ENCODE data around the gene BRME1. TPM values are rescaled to one million over a fixed set of nuclear protein-coding genes. Genes with fewer than 3 reads are reported as not detected.
"Not testable (repeated sequence)": the region's sequence is repeated elsewhere in the genome, so short reads cannot be mapped to it uniquely, and the experiment has no call there.

Gene BRME1
- total and polyA plus RNA-seq, 2 donors from 2014 or later, result 1.5 to 1.8 TPM

- H3K27ac ChIP-seq (ENCODE audit: low read depth in 2 of 2, low read length in 2 of 2), result peak overlapping the region in 1 of 2 donors; percentile 11
These were observed 20.1 kb upstream of the BRME1 start for GRCh38 chr19:13926010-13926409.

GRCh38 chr19:13923194-13923987, 17.5 kb upstream of the BRME1 start:
- Histone ChIP-seq H3K36me3 (ENCODE audit: control insufficient read depth in 2 of 3, insufficient read depth in 3 of 3, low read length in 3 of 3) (peaks cover 5 to 21% (median 19%) of the 10 kb centered on the region in 3 donors), H3K4me3 (ENCODE audit: low read length in 3 of 3) (no peak overlapping the region), H3K27me3 (ENCODE audit: control insufficient read depth, insufficient read depth, low read length) (no peaks in the 10 kb centered on the region), H3K4me1 (ENCODE audit: control insufficient read depth in 2 of 3, insufficient read depth in 2 of 3, low read depth in 1 of 3, low read length in 3 of 3) (no peaks in the 10 kb centered on the region), H3K9ac (ENCODE audit: low read length in 3 of 3) (no peak overlapping the region), H3K27ac (ENCODE audit: low read depth in 2 of 2, low read length in 2 of 2) (no peak overlapping the region), H3K9me3 (ENCODE audit: control insufficient read depth in 2 of 3, insufficient read depth in 1 of 3, low read length in 3 of 3) (no peaks in the 10 kb centered on the region)
- DNase-seq (peak in 1 of 5 donors; percentile 74), FAIRE-seq (no peak)
- TF ChIP-seq CTCF (IDR thresholded peaks at IDR 0.05; ENCODE audit: borderline replicate concordance, extremely low read depth, insufficient read depth), result no peak
- intact Hi-C loops (cut with DNase I), result no loop called here

More at GRCh38 chr19:13926010-13926409, 20.1 kb upstream of the BRME1 start:
- H3K4me1 ChIP-seq (ENCODE audit: control insufficient read depth in 2 of 3, insufficient read depth in 2 of 3, low read depth in 1 of 3, low read length in 3 of 3), result no peaks in the 10 kb centered on the region
- H3K27me3 ChIP-seq (ENCODE audit: control insufficient read depth, insufficient read depth, low read length), result no peaks in the 10 kb centered on the region
- no peak for FAIRE-seq
- TF ChIP-seq CTCF (IDR thresholded peaks at IDR 0.05; ENCODE audit: borderline replicate concordance, extremely low read depth, insufficient read depth), result no peak
- H3K36me3 ChIP-seq (ENCODE audit: control insufficient read depth in 2 of 3, insufficient read depth in 3 of 3, low read length in 3 of 3), result peaks cover 5 to 17% (median 16%) of the 10 kb centered on the region in 3 donors
- H3K9me3 ChIP-seq (ENCODE audit: control insufficient read depth in 2 of 3, insufficient read depth in 1 of 3, low read length in 3 of 3), result no peaks in the 10 kb centered on the region
- intact Hi-C loops (cut with DNase I), result no loop called here
- H3K9ac ChIP-seq (ENCODE audit: low read length in 3 of 3), result no peak overlapping the region
- H3K4me3 ChIP-seq (ENCODE audit: low read length in 3 of 3), result no peak overlapping the region
- no peak for DNase-seq

- FAIRE-seq; H3K9ac ChIP-seq (ENCODE audit: low read length in 3 of 3); H3K27me3 ChIP-seq (ENCODE audit: control insufficient read depth, insufficient read depth, low read length); intact Hi-C loops (cut with DNase I); H3K4me3 ChIP-seq (ENCODE audit: low read length in 3 of 3); H3K4me1 ChIP-seq (ENCODE audit: control insufficient read depth in 2 of 3, insufficient read depth in 2 of 3, low read depth in 1 of 3, low read length in 3 of 3); H3K27ac ChIP-seq (ENCODE audit: low read depth in 2 of 2, low read length in 2 of 2); H3K9me3 ChIP-seq (ENCODE audit: control insufficient read depth in 2 of 3, insufficient read depth in 1 of 3, low read length in 3 of 3); DNase-seq: not testable (repeated sequence)
- peaks cover 3 to 21% (median 20%) of the 10 kb centered on the region in 3 donors for H3K36me3 ChIP-seq (ENCODE audit: control insufficient read depth in 2 of 3, insufficient read depth in 3 of 3, low read length in 3 of 3)
These were observed 16.2 kb upstream of the BRME1 start for GRCh38 chr19:13922118-13922517.

- no peaks in the 10 kb centered on the region for H3K27me3 ChIP-seq (ENCODE audit: control insufficient read depth, insufficient read depth, low read length)
- no peak overlapping the region for H3K4me3 ChIP-seq (ENCODE audit: low read length in 3 of 3)
- peaks cover 3 to 17% (median 16%) of the 10 kb centered on the region in 3 donors for H3K36me3 ChIP-seq (ENCODE audit: control insufficient read depth in 2 of 3, insufficient read depth in 3 of 3, low read length in 3 of 3)
- H3K9me3 ChIP-seq (ENCODE audit: control insufficient read depth in 2 of 3, insufficient read depth in 1 of 3, low read length in 3 of 3), result no peaks in the 10 kb centered on the region
- intact Hi-C loops (cut with DNase I), result no loop called here
- H3K27ac ChIP-seq (ENCODE audit: low read depth in 2 of 2, low read length in 2 of 2), result no peak overlapping the region
- H3K9ac ChIP-seq (ENCODE audit: low read length in 3 of 3), result no peak overlapping the region
- DNase-seq (peak in 2 of 5 donors; percentile 27 to 51), FAIRE-seq (no peak)
- no peak for TF ChIP-seq CTCF (IDR thresholded peaks at IDR 0.05; ENCODE audit: borderline replicate concordance, extremely low read depth, insufficient read depth)
- H3K4me1 ChIP-seq (ENCODE audit: control insufficient read depth in 2 of 3, insufficient read depth in 2 of 3, low read depth in 1 of 3, low read length in 3 of 3), result no peaks in the 10 kb centered on the region
These were observed 15.2 kb upstream of the BRME1 start for GRCh38 chr19:13920940-13921747.
